NCI-H510A treated with DMSO at 0.1 percent for 48 hours (cell line): Measurements from ENCODE around the gene UBQLN4.

Experiments
- DNase-seq: peaks from one replicate; lab custom pipeline; 2025; lab: John Stamatoyannopoulos, UW

Gene UBQLN4

DNA sequence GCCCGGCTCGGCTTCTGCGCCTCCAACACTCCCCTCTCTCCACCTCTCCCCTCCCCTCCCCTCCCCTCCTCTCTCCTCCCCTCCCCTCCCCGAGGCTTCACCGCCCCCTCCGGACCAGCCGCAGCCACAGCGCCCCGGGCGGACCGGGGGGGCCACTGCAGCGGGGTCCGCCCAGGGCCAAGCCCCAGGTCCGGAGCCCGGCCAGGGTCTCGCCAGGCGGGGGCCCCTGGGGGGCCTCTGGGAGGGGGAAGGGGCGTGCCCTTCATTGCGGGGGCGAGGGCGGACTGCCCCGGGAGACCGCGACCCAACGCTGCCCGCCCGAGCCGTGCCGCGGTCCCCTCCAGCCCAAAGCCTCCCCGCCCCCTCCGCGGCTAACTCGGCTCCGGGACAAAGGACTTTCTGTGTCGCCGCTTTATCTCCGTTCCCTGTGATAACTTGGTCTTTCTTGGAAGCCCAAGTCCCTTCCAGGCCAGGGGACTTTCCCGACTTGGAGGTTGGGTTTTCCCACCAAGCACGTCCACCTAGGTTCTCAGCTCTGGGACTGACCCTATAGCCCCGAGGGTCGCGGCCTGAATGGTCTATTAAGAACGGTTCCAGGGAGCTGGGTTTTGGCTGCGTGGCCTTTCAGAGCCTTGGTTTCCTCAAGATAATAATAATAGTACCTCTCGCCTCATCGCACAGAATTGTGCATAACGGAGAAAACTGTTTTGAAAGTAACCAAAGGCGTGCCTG is at the start of gene UBQLN4:
UBQLN4 (minus strand) TSS at position 31 of the 732 bp plus-strand sequence. CDS start 97 bp downstream, outside the sequence.
- peak; percentile 87 for DNase-seq

DNA sequence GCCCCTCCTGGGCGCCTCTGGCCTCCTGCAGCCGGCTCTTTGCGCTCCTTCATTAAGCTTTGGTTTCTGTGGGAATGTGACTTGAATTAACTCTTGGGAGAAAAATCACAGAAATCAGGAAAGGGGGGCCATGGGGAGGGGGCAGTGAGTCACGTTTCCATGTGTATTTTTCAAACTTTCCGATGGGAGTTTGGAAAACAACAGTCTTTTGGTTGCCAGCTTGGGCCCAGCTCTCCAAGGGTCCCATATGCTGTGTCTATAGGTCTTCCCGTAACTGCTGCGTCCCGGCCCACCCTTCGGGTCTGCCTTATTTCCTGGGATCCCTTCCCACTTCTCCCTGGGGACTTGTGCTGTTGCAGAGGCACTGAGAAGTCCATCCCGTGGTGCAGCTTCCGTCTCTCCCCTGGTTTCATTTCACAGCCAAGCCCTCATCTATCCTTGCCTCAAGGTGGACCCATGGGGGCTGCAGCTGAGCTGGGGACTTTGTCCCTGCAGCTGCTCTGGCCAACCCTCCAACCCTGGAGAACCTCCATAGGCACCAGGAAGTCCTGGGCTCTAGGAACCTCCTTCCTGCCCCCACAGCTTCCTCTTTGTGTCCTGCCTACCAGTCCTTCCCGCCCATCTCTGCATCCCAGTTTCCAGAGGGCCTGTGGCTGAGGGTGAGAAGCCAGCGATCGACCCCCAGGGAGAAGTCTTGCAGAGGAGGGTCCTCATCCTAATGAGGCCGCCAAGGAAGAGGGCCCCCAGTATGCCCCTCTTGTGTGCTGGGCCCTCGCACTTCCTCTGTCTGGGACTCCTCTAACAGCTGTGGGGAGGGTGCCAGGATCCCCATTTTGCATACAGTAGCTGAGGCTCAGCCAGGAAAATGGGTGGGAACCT is 49.3 kb upstream of the UBQLN4 start:
- DNase-seq: no peak

DNA sequence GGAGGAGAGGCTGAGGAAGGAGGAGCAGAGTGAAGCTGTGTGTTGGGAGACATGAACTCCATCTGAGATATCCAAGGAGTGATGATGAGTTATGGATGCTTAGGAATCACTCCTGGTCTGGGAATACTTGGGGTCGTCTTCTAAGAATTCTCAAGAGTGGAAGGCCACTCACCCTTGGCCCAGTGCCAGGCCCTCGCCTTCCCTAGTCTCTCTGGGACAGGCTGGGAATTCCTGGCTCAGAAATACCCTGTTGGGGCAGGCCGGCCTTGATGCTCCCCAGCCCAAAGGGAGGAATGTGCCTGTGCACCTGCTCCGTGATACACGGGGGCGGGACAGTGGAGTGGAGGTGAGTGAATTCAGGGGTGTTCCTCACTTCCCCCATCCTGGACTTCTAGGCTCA is 48.3 kb upstream of the UBQLN4 start:
- no peak for DNase-seq

DNA sequence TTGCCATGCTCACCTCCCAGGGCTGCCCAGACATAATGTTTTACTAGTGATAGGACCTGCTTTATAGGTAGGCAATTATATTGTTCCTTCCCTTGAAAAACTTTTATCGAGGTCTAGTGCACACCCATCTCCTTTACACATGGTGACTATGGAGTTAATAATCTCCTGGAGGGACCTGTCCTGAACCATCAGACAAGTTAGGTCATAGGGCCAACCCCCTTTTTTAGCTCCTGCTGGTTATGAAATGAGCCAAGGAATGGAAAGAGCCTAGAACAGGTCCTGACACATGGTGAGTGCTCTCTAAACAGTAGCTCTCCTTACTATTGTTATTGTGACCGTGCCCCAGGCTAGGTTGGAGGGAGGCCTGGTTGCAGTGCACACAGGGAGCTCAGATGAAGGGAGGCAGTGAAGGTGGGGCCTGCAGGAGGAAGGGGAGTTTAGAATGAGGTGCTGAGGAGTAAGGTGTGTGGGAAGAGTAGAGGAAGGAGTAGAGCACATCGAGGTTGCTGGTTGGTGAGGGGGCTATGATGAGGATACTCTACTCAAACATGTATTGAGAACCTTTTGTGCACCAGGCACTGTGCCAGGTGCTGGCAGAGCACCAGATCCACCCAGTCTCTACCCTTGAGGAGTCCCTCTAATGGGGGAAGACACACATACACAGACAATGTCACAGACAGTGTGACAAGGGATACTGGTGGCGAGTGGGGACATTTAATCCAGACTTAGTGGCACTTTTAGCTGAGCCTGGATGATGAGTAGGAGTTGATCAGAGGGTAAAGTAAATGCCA is 46.8 kb upstream of the UBQLN4 start:
- DNase-seq: no peak

DNA sequence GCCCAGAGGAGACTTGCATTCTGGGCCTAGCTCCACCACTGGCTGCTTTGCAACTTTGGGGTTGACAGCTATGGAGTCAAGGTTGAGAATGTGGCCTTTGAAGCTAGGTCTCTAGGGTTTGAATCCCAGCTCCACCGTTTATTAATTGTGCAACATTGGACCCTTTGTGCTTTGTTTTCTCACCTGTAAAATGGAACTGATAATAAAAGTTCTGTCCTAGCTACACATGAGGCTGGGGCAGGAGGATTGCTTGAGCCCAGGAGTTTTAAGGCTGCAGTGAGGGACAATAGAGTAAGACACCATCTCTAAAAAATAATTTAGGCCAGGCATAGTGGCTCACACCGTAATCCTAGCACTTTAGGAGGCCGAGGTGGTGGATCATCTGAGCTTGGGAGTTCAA is 45.7 kb upstream of the UBQLN4 start:
- DNase-seq: no peak

DNA sequence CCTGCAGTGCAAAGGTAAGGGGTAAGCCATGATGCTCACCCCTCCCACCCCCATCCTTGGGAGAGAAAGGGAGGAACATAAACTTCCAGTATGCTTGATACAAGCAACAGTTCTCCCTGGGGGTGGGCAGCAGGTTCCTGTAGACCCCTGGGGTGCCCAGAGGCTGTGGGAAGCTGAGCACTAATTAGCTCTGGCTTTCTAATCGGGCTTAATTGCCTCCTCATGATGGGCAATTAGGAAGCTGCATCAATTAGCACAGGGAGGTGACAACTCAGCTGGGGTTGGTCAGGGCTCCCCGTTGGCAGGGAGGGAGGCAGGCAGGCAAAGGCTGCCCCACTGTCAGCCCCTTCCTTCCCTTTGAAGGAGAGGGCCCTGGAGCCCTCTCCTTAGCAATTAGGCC is 45.2 kb upstream of the UBQLN4 start:
- no peak for DNase-seq

DNA sequence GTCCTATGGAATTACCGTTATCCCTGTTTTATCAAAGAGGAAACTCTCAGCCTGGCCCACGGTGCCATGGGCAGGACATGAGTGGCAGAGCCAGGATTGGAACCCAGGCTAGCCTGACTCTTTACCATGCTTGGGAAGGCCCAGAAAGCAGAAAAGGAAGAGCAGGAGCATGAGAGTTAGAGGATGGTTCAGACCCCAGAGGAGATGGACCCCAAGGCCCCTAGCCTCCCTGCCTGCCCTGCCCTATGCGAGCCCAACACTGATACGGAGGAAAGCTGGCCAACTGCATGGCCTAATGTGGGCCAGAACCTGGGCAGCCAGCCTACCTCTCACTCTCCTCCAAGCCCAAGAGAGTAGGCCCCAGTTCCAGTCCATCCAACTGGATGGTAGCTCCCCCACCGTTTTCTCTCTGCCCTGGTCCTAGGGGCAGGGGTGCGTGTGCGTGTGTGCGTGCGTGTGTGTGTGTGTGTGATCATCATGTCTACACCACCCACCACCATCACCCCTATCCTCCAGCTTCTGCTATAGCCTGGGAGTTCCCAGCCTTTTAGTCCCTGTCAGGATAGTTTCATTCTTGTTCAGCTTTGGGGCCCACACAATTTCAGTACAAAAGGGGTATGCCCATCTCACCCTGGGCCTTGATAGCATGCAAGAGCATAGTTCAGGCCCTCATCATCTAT is 44.0 kb upstream of the UBQLN4 start:
- no peak for DNase-seq

DNA sequence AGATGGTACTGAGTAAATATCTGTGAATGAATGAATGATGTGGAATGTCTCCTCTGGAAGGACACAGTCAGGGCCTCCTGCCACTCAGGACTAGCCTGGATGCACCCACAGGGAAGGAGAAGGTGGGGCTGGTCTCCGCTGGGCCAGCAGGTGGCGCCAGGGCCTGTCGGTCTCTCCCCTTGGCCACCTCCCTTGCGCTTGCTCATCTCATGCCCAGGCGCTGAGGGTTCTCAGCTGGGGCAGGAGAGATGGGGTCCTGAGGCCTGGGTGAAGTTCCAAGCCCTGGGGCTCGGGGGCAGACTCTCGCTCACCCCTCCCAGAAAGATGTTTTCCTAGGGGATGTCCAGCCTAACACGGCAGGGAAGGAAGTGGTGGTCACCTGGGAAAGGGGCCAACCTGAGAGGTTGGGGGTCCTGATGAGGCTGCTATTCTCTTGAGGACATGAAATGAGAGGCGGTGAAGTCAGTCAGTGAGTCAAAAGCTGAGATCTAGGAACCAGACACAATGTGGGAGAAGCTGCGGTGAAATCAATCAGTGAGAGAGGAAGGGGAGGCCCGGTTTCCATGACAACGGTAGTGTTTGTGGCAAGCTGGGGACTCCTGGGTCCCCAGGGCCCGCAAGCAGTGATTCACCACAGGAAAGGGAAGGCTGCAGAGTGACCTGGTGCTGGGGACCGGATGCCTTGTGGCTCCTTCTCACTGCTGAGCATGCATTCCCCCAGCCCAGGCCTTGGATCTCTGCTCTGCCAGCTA is 43.2 kb upstream of the UBQLN4 start:
- peak; percentile 74 for DNase-seq

DNA sequence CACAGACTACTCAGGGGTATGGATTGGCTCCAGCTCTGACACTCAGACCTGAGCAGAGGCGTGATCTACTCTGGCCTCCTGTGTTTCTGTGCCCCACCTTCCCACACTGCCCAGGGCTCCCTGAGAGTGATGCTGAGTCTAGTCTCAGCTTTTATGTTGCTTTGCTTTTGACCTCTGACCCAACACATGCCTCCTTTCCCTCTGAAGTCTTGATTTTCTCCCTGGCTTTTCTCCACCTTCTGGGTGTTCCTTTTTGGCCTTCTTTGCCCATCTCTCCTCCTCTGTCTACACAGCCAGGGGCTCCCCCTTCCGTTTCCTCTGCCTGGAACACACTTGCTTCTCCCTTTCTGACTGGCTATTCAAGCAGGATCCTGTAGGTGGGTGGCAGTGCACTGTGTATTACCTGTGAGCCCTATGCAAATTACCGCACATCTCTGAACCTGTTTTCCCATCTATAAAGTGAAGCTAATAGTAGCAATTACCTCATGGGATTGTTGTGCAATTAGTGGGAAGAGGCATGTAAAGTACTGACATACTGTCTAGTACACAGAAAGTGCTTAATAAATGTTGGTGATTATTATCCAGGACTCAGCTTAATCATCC is 42.4 kb upstream of the UBQLN4 start:
- no peak for DNase-seq

DNA sequence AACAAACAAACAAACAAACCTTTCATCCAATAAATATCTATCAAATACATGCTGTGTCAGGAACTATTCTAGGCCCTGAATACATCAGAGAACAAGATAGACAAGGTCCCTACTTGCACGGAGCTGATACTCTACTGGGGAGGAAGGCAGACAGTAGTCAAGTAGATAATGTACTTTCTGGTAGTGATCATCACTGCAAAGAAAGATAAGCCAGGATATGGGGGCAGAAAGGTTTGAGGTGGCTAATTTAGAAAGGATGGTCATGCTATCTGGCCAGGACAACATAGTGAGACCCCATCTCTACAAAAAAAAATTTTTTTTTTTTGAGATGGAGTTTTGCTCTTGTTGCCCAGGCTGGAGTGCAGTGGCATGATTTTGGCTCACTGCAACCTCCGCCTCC is 38.0 kb upstream of the UBQLN4 start:
- DNase-seq: no peak

DNA sequence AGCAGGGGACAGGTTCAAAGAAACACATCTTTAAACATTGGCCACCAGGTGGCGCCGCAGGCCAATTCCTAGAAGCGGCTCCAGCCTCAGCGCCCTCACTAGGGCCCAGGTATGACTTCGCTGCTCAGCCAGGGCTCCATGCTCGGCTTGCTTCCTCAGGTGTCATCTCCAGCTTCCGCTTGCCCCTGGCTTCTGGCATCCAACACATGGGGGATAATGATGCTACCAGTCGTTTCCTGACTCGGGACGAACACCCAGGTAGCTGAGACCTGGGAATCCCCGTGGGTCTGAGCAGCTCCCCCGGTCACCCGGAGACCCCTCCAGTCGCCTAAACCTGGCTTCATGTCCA is 37.2 kb upstream of the UBQLN4 start:
- peak; percentile 92 for DNase-seq

DNA sequence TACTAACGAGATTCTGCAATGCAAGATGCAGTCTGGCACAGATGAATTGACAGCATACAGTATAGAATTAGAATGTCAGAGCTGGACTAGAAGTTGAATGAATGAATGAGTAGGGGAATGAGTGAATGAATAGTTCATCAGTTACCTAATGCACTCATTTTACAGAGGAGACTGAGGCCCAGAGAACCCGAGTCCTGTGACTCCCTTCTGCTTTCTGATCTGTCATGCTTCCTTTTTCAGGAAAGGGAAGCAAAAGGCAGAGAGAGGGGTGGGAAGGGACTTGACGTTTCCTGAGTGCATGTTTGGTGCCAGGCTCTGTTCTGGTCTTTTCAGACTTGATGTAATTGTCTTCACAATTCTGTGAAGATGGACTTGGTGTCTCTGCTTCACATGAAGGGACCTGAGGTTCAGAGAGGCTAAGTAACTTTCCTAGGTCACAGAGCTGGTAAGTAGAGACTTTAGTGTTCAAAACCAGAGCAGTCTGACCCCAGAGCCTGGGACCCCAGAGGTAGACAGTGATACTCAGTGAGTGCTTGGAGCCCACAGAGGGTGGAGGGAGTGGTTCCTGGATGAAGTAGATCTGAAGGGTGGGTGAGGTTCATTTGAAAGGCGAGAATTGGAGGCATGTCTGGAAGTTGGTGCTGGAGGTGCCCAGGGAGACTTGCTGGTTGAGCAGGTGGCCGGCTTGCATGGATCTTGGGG is 36.7 kb upstream of the UBQLN4 start:
- DNase-seq: no peak

DNA sequence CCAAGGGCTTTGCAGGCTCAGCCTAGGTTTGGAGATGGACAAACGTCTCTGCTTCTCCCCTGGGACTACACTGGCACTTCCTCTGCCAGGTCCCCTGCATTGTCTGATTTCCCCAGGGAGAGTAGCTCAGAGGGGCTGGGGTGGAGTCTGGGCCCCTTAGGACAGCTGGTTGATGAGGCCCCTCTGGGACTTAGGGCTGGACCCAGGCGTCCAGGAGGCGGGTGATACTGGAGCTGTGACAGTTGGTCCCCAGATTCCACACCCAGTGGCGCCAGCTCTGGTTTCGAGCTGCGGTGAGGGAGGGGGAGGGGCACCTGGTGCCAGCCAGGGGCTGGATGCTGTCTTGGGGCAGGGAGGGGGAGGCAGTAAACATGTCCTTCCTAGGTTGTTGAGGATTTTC is 36.1 kb upstream of the UBQLN4 start:
- no peak for DNase-seq

DNA sequence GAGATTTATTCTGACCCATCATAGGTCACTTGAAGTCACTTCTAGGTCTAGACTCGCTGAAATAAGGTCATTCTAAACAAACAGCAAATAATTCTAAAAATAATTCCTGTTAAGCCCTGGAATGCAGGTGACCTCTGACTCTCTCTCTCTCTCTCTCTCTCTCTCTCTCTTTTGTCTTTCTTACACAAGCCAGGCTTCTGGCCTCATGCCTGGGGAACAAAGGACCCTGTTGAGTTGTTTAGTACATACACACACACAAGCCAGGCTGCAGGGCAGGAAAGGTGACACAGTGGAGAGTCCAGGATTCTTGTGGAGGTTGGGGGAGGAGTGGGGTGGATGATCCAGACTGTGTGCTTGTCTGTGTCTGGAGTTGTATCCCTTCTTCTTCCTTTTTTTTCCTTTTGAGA is 32.7 kb upstream of the UBQLN4 start:
- DNase-seq: no peak

DNA sequence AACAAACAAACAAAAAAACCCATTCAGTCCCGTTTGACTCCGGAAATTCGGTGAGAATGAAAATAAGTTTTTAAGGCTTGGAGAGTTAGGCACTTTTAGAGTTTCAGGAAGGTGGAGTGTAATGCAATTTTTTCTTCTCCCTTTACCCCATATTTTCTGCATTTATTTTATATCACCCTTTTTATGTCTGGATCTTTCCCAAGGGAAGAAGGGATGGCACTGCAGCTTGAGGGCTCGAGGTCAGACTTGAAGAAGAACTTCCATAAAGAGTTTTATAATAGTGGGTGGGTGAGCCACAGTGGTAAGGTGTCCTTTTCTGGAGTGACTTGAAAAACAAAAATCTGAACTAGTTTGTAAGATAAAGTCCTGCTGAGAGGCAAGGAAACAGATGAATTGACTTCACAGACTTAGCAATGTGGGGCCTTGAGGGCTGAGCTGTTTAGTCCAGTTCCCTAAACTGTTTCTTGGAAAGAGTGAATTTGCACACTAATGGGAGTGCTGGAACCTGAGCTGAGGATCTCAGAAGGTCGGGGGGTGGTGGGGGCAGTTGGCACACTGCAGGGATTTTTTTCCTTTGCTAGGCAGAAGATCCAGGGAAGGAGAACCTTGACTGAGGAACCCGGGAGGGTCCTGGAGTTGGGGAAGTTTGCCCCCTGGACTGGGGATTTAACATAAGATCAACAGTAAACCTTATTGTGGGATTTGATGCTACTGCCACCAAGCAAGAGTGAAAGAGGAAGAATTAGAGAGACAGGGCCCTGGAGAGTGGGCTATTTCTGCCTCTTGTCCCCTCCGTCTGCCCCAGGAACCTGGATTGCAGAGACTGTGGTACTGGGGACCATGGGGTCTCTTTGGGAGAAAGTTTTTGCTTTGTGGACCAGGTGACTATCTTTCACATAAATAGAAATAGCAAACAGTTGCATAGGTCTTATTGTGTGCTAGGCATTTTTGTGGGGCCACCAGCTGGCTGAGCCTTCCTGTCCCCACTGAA is 30.5 kb upstream of the UBQLN4 start:
- DNase-seq: no peak

DNA sequence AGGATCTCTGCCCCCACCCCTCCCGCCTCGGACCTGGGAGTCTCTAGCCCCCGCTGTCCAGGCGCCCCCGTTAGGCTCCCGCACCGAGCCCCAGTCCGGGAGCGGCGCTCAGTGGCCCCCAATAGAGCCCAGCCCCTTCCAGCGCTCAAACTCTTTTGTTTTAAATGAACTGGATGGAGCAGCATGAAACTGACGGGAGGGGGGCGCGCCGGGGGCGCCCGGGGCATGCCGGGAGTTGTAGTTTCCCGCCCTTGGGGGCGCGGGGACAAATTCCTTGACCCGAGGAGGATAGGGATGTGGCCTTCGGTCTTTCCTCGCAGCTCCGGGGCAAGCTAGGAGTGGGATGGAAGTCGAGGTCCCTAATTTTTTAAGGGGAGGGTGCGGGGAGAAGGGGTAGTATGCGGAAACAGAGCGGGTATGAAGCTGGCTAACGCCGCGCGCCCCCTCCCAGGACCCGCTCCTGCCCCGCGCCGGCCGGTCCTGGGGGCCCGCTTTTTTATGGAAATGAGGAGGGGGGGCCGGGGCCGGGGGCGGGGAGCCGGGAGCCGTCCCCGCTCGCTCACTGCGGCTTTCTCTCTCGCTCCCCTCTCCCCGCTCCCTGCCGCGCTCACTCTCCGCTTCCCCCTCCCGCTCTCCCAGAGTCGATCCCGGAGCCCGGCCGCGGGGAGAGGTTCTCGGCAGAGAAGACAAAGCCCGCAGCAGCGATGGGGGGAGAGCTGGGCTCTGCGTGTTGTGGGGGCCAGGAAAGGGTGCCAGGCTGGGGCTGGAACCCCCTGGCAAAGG is 28.9 kb upstream of the UBQLN4 start, which contains the start of gene MEX3A:
MEX3A (minus strand) TSS at position 157 of the 783 bp plus-strand sequence. CDS start 467 bp downstream, outside the sequence.
- peak; percentile 86 for DNase-seq

DNA sequence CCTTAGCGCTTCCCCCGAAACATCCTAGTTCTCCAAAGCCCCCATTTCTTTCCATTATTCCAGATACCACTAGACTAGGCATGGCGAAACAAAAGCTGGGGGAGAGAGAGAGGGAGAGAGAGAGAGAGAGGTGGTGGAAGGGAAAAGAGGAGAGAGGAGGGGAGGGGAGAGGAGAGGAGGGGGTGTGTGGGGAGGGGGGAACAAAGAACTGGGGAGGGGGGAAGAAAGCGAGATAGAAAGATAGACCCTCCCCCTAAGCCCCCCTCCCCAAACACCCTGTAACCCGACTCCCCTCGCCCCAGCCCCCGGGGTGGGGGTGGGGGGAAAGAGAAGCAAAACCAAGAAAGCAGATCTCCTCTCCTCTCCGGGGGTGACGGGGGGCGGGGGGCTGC is 28.3 kb upstream of the UBQLN4 start:
- DNase-seq: peak; percentile 18
